Liver (tissue), 3 donors: ENCODE data around the gene SLC38A6.

ENCODE experiments used
- ATF3 ChIP-seq: IDR thresholded peaks from 2 replicates; pipeline ENCODE4 v1.6.1; 2016; ENCODE audit warnings: antibody characterized with exemption
- CTCF ChIP-seq: fragments of 150-350 bp; IDR thresholded peaks from 2 replicates; pipeline ENCODE4 v1.5.1; 2017; ENCODE audit warnings: improper control_type of control experiment, low read depth, low read length; ENCODE audit not compliant: missing input control
- EGR1 ChIP-seq, 2 donors: IDR thresholded peaks; 2 replicates each; pipeline ENCODE4 v1.6.1; 2016 to 2018; ENCODE audit warnings: antibody characterized with exemption in 2 of 2, low read depth in 2 of 2
- MAX ChIP-seq: IDR thresholded peaks from 2 replicates; pipeline ENCODE4 v1.6.1; 2016; ENCODE audit warnings: antibody characterized with exemption
- SP1 ChIP-seq: IDR thresholded peaks from 2 replicates; pipeline ENCODE4 v1.6.1; 2018; ENCODE audit warnings: antibody characterized with exemption, mild to moderate bottlenecking
- TAF1 ChIP-seq: conservative IDR thresholded peaks from 2 replicates; pipeline ENCODE4 v1.6.1; 2016; ENCODE audit warnings: antibody characterized with exemption, mild to moderate bottlenecking
- ZBTB33 ChIP-seq: IDR thresholded peaks from 2 replicates; pipeline ENCODE4 v1.6.1; 2016; ENCODE audit warnings: antibody characterized with exemption
- donor health status: healthy.
- donor health status: healthy.

- TF ChIP-seq CTCF (no peak), TAF1 (no peak), EGR1 (IDR thresholded peaks at IDR 0.05; ENCODE audit: low read depth in 2 of 2) (no peak), ATF3 (no peak), ZBTB33 (no peak), MAX (no peak), SP1 (no peak)
Measured at GRCh38 chr14:61091657-61092273, 110.7 kb downstream of the SLC38A6 start.
